Effector memory CD8-positive, alpha-beta T cell (primary cell): Measurements from ENCODE around the gene MRGPRX4.
"Not testable (repeated sequence)": the region's sequence is repeated elsewhere in the genome, so short reads cannot be mapped to it uniquely, and the experiment has no call there.

Experiments
- ATAC-seq: fragments of 150-1000 bp; cut with Tn5 transposase; replicated peaks from 2 replicates; pipeline ENCODE4 v1.10.0; 2021; ENCODE audit warnings: mild to moderate bottlenecking, moderate library complexity
- DNase-seq, 3 experiments: peaks; one replicate each; pipeline ENCODE4 v3.0.0; 2021
- H3K27ac Mint-ChIP-seq, 2 donors: one replicate each; pipeline ENCODE4 v1.8.0; 2022; ENCODE audit warnings: mild to moderate bottlenecking in 2 of 2, mixed read lengths in 2 of 2, moderate library complexity in 2 of 2
- H3K27me3 Mint-ChIP-seq, 2 donors: one replicate each; pipeline ENCODE4 v1.8.0; 2022; ENCODE audit warnings: mixed read lengths in 2 of 2
- H3K36me3 Mint-ChIP-seq: one replicate; pipeline ENCODE4 v1.8.0; 2022; ENCODE audit warnings: mild to moderate bottlenecking, moderate library complexity, mixed read lengths; ENCODE audit not compliant: insufficient read depth
- H3K4me1 Mint-ChIP-seq, 2 donors: one replicate each; pipeline ENCODE4 v1.8.0; 2022; ENCODE audit warnings: low read depth in 2 of 2, mixed read lengths in 2 of 2
- H3K4me3 Mint-ChIP-seq, 2 donors: one replicate each; pipeline ENCODE4 v1.8.0; 2022; ENCODE audit warnings: mild to moderate bottlenecking in 2 of 2, mixed read lengths in 2 of 2, moderate library complexity in 2 of 2
- H3K9me3 Mint-ChIP-seq, 2 donors: one replicate each; pipeline ENCODE4 v1.8.0; 2022; ENCODE audit warnings: mixed read lengths in 2 of 2

Gene MRGPRX4

DNA sequence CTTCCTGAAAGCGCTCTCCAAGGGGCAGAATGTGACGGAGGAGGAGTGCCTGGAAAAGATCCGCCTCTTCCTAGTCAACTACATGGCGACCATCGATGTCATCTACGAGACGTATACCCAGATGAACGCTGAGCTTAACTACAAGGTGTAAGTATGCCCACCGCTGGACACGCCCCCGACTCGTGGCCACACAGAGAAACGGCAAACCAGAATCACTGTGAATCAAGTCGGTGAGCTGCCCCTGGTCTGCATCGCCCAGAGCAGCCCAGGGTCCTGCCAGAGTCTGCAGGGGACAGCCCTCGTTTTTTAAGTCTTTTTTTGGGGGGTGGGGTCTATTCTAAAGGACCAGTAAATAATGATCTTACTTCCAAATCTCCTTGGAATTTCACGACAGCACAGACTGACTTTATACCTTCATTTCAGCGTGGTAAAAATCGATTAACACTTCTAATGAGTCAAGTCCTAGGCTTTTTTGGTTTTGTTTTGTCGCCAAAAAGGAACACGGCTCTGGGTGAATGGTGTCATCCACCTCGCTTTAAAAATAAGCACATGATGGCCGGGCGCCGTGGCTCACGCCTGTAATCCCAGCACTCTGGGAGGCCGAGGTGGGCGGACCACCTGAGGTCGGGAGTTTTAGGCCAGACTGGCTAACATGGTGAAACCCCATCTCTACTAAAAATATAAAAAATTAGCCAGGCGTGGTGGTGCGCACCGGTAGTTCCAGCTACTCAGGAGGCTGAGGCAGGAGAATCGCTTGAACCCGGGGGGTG, 17.0 kb downstream of the MRGPRX4 start:
- not testable (repeated sequence) for H3K36me3 Mint-ChIP-seq, DNase-seq, H3K4me3 Mint-ChIP-seq, ATAC-seq, H3K27ac Mint-ChIP-seq, H3K4me1 Mint-ChIP-seq, H3K9me3 Mint-ChIP-seq
- H3K27me3 Mint-ChIP-seq, result peaks cover 34 to 56% of the 10 kb centered on the region in 2 donors

DNA sequence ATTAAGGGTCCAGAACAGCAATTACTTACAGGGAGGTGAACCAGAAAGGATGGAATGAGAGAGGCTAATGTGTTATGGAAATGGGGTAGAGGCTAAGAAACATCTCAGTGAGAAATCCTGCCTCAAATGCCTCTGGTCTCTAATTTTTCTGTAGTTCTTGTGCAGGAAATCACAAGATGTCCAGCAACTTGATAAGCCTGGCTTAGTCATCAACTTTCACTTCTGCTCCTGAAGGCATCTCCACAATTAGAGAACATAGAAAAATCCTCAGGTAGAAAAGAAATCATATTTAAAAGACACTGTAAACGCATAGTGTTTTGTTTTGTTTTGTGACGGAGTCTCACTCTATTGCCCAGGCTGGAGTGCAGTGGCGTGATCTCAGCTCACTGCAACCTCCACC, 18.7 kb downstream of the MRGPRX4 start:
- H3K9me3 Mint-ChIP-seq, result no peaks in the 10 kb centered on the region
- H3K4me1 Mint-ChIP-seq, result no peaks in the 10 kb centered on the region
- H3K4me3 Mint-ChIP-seq, result no peak overlapping the region
- H3K27me3 Mint-ChIP-seq, result peaks cover 24 to 39% of the 10 kb centered on the region in 2 donors
- ATAC-seq (no peak), DNase-seq (no peak)
- peaks cover under 1% of the 10 kb centered on the region for H3K36me3 Mint-ChIP-seq
- H3K27ac Mint-ChIP-seq, result no peak overlapping the region

- Mint-ChIP-seq H3K36me3 (peaks cover 5% of the 10 kb centered on the region), H3K4me3 (no peak overlapping the region), H3K27ac (no peak overlapping the region), H3K4me1 (no peaks in the 10 kb centered on the region), H3K27me3 (peaks cover 13 to 24% of the 10 kb centered on the region in 2 donors), H3K9me3 (no peaks in the 10 kb centered on the region)
- ATAC-seq, result no peak
- DNase-seq, result no peak
Observed at GRCh38 chr11:18193010-18193409, 20.4 kb downstream of the MRGPRX4 start.

- Mint-ChIP-seq H3K9me3 (no peaks in the 10 kb centered on the region), H3K4me3 (no peak overlapping the region), H3K27ac (no peak overlapping the region), H3K36me3 (peaks cover 5% of the 10 kb centered on the region), H3K4me1 (no peaks in the 10 kb centered on the region), H3K27me3 (peaks cover 29 to 54% of the 10 kb centered on the region in 2 donors)
- DNase-seq (no peak), ATAC-seq (no peak)
Observed at GRCh38 chr11:18196532-18196931, 23.9 kb downstream of the MRGPRX4 start.

GRCh38 chr11:18197738-18198137, 25.1 kb downstream of the MRGPRX4 start:
- not testable (repeated sequence) for H3K9me3 Mint-ChIP-seq, DNase-seq, H3K4me1 Mint-ChIP-seq, H3K36me3 Mint-ChIP-seq, H3K4me3 Mint-ChIP-seq, ATAC-seq, H3K27ac Mint-ChIP-seq
- peaks cover 29 to 54% of the 10 kb centered on the region in 2 donors for H3K27me3 Mint-ChIP-seq

DNA sequence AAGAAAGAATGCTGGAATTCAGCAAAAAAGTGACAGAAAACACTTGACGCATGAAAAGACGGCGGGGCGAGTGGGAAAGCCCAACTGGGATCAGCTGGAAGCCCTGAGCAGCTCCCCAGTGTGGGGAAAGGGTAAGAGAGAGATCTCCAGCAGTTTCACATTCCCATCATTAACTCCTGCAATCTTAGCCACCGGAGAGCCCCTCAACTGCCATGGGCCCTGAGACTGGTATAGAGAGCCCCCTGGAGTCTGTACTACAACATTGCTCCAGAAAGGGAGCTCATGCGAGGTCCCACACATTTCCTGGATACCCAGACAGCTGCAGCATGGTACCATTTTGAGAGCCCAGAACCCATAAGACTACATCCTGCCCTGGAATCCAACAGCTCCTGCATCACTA, 31.1 kb downstream of the MRGPRX4 start:
- Mint-ChIP-seq H3K4me1 (no peaks in the 10 kb centered on the region), H3K27ac (no peak overlapping the region), H3K36me3 (peaks cover 3% of the 10 kb centered on the region), H3K9me3 (no peaks in the 10 kb centered on the region), H3K27me3 (peaks cover 59 to 90% of the 10 kb centered on the region in 2 donors), H3K4me3 (no peak overlapping the region)
- ATAC-seq, result no peak
- no peak for DNase-seq

- H3K27me3 Mint-ChIP-seq, result peaks cover 59 to 90% of the 10 kb centered on the region in 2 donors
- no peak overlapping the region for H3K4me3 Mint-ChIP-seq
- ATAC-seq, result no peak
- DNase-seq, result no peak
- no peaks in the 10 kb centered on the region for H3K9me3 Mint-ChIP-seq
- H3K27ac Mint-ChIP-seq, result no peak overlapping the region
- H3K36me3 Mint-ChIP-seq, result peaks cover 3% of the 10 kb centered on the region
- no peaks in the 10 kb centered on the region for H3K4me1 Mint-ChIP-seq
Observed at GRCh38 chr11:18204220-18204619, 31.6 kb downstream of the MRGPRX4 start.

DNA sequence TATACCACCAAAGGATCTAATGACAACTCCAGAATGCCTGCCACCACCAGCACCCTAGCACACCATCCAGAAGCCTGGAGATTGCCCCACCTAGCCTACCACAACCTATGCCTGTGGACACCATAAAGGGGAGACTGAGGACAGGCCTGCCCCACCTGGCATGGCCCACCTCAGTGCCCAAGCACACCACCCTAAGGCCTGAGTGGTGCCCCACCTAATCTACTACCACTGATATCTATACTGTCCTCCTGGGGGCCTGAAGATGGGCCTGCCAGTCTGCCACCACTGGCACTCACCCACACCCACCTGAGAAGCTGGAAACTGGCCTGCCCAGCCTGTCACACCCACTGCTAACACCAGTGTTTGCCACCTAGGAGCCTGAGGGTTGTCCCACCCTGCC, 32.1 kb downstream of the MRGPRX4 start:
- no peak for ATAC-seq
- Mint-ChIP-seq H3K4me3 (no peak overlapping the region), H3K27me3 (peaks cover 61 to 90% of the 10 kb centered on the region in 2 donors), H3K4me1 (no peaks in the 10 kb centered on the region), H3K9me3 (no peaks in the 10 kb centered on the region), H3K27ac (no peak overlapping the region), H3K36me3 (peaks cover 3% of the 10 kb centered on the region)
- DNase-seq, result no peak

DNA sequence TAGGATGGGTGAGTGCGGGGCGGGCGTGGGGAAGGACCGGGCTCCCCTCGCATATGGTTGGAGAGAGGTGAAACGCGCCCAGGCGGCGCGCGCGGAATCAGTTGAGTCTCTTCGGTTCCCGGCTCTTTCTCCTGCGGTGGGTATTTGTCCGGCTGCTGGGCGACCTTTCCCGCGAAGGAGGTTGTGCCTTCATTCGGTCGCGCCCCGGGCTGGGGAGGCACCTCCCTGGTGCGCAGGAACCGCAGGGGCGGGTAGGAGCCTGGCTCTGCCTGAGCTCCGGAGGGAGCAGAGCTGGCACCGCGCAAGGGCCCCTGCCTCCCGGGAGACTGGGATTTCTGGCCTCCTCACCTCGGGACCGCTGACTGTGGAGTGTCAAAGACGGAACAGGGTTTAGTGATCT, 36.4 kb downstream of the MRGPRX4 start:
- peaks cover 45 to 53% of the 10 kb centered on the region in 2 donors for H3K27me3 Mint-ChIP-seq
- DNase-seq, result no peak

GRCh38 chr11:18221274-18221876, 48.7 kb downstream of the MRGPRX4 start:
- no peak overlapping the region for H3K4me3 Mint-ChIP-seq
- H3K4me1 Mint-ChIP-seq, result peaks cover 0 to 6% of the 10 kb centered on the region in 2 donors
- H3K36me3 Mint-ChIP-seq, result no peaks in the 10 kb centered on the region
- no peak overlapping the region for H3K27ac Mint-ChIP-seq
- H3K27me3 Mint-ChIP-seq, result peaks cover 17 to 21% of the 10 kb centered on the region in 2 donors
- H3K9me3 Mint-ChIP-seq, result no peaks in the 10 kb centered on the region
- ATAC-seq (no peak), DNase-seq (no peak)

More for the DNA sequence above, 36.4 kb downstream of the MRGPRX4 start:
- no peak overlapping the region for H3K4me3 Mint-ChIP-seq
- no peaks in the 10 kb centered on the region for H3K36me3 Mint-ChIP-seq
- no peaks in the 10 kb centered on the region for H3K9me3 Mint-ChIP-seq
- H3K4me1 Mint-ChIP-seq, result no peaks in the 10 kb centered on the region
- ATAC-seq, result no peak
- no peak overlapping the region for H3K27ac Mint-ChIP-seq

- no peak for ATAC-seq
- Mint-ChIP-seq H3K9me3 (no peaks in the 10 kb centered on the region), H3K27ac (no peak overlapping the region), H3K4me3 (no peak overlapping the region), H3K36me3 (no peaks in the 10 kb centered on the region), H3K27me3 (peaks cover 9 to 14% of the 10 kb centered on the region in 2 donors), H3K4me1 (peaks cover 0 to 6% of the 10 kb centered on the region in 2 donors)
- no peak for DNase-seq
Observed at GRCh38 chr11:18222814-18223421, 50.3 kb downstream of the MRGPRX4 start.
